HG03108 (cell line): ENCODE data around the gene UBXN6.

ENCODE experiments used
- ATAC-seq: cut with Tn5 transposase; IDR thresholded peaks from one replicate; pipeline ENCODE4 v1.9.1; 2021; ENCODE audit warnings: moderate library complexity; ENCODE audit not compliant: unreplicated experiment

Gene UBXN6

DNA sequence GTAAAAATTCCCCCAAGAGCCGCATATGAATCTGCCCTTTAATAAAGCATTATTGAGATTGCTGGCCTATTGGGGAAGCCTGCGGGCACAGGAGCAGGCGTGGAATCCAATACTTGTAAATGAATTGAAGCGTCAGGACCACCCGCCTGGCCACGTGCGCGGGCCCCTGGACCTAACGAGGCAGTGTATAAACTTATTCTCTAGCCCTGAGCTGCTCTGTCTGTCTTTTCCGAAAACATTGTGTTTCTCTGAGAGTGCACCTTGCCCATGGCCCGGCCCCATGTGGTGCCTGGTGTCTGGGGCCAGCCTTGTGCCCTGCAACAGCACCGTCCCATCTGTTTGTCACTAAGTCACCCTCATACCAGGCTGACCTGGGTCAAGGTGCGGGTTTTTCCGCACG, 14.4 kb downstream of the UBXN6 start:
- ATAC-seq, result no peak

- no peak for ATAC-seq
Observed at GRCh38 chr19:4442819-4443146, 14.8 kb downstream of the UBXN6 start.

- ATAC-seq, result no peak
Observed at GRCh38 chr19:4441994-4442818, 15.4 kb downstream of the UBXN6 start.

DNA sequence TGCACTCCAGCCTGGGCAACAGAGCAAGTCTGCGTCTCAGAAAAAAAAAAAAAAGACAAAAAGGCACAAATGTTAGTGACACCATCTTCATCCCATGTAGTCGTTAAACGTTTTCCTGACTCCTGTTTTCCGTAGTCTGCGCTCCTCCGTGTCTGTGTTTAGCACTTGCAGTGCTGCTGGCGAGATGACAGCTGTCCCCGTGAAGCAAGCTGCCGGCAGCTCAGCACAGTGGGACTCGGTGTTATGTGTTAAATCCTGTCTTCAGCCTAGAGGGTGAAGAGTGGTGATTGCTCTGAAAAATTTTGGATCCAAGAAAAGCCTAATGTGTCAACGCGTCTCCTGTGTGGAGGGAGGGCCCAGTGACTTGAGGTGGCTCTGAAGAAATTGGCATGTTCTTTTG, 18.4 kb downstream of the UBXN6 start:
- no peak for ATAC-seq

GRCh38 chr19:4437103-4437502, 20.5 kb downstream of the UBXN6 start:
- ATAC-seq, result no peak

- ATAC-seq, result no peak
Observed at GRCh38 chr19:4436231-4436630, 21.4 kb downstream of the UBXN6 start.

GRCh38 chr19:4434391-4434790, 23.2 kb downstream of the UBXN6 start:
- no peak for ATAC-seq

DNA sequence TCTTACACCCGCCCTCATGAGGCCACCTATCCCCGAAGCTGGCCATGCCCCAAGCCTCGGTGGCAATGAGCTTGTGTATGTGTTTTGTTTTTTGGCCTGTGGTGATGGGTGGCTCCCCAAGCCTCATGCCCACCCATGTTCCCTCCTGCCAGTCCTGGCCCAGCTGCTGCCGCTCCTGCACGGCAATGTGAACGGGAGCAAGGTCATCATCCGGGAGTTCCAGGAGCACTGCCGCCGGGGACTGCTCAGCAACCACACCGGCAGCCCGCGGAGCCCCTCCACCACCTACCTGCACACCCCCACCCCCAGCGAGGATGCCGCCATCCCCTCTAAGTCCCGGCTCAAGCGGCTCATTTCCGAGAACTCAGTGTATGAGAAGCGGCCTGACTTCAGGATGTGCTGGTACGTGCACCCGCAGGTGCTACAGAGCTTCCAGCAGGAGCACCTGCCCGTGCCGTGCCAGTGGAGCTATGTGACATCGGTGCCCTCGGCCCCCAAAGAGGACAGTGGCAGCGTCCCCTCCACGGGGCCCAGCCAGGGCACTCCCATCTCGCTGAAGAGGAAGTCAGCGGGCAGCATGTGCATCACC, 24.6 kb downstream of the UBXN6 start:
- ATAC-seq, result no peak

DNA sequence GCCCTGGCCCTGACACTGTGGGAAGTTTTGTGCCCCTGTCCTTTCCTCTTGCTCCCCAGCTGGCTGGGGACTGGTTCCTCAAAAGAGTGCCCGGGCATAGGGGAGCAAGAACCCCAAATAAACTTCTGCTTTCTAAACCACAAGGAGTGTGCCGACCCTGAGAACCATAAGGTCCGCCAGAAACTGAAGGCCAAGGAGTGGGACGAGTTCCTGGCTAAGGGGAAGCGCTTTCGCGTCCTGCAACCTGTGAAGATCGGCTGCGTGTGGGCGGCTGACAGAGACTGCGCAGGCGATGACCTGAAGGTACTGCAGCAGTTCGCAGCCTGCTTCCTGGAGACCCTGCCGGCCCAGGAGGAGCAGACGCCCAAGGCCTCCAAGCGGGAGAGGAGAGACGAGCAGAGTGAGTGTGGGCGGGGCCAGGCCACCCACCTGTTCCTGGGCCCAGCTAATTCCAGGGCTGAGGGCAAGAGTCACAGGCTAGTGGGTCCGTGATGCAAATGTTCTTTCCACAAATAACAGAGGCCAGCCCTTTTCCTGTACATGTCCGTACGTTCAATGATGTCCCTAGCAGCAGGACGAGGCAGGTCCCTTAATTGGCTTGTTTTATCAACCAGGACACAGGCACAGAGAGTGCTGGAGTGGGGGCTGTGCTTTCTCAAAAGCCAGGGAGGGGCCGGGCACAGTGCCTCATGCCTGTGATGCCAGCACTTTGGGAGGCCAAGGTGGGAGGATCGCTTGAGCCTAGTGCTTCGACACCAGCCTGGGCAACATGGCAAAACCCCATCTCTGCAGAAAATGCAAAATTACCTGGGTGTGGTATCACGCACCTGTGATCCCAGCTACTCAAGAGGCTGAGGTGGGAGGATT, 25.6 kb downstream of the UBXN6 start:
- no peak for ATAC-seq

- ATAC-seq, result no peak
Observed at GRCh38 chr19:4431296-4431695, 26.3 kb downstream of the UBXN6 start.

- no peak for ATAC-seq
Observed at GRCh38 chr19:4430760-4431159, 26.8 kb downstream of the UBXN6 start.

DNA sequence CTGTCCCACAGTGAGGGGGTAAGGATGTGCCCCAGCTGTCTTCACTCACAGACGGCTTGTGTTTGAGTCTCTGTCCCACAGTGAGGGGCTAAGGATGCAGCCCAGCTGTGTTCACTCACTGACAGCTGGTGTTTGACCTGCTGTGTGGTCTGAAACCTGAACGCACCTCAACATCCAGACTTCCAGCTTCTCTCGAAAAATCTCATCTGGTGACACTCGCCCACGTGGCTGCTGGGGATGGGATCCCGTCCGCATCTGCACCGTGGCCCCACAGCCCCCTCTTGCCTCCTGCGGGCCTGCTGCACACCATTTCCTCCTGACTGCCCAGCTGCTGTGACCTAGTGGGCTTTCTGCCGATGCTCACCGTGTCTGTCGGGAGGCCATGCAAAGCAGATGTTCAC, 27.8 kb downstream of the UBXN6 start:
- no peak for ATAC-seq

GRCh38 chr19:4429256-4429655, 28.3 kb downstream of the UBXN6 start:
- ATAC-seq, result no peak

DNA sequence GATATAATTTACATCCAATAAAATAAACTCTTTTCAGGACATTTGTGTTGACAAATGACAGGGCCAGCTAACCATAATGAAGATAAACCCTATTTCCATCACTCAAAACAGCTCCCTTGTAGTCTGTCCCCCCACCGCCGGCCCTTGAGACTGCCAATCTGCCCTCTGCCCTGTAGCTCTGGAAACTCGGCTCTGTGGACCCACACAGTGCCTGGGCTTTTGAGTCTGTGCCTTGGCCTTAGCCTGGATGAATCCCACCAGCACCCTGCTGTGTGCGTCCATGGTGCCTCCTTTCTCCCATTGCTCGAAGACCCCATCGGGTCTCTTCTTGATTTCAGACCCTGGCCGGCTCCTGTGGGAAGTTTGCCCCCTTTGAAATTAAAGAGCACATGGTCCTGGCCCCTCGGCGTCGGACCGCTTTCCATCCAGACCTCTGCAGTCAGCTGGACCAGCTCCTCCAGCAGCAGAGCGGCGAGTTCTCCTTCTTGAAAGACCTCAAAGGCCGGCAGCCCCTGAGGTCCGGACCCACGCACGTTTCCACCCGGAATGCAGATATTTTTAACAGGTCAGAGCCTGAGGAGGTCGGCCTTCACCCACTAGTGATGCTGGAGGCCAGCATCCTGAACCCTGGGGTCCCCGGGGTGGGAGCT, 29.1 kb downstream of the UBXN6 start:
- no peak for ATAC-seq

- ATAC-seq, result no peak
Observed at GRCh38 chr19:4425537-4425936, 32.1 kb downstream of the UBXN6 start.

- ATAC-seq, result no peak
Observed at GRCh38 chr19:4423416-4424126, 34.0 kb downstream of the UBXN6 start.

- no peak for ATAC-seq
Observed at GRCh38 chr19:4416268-4416667, 41.3 kb downstream of the UBXN6 start.

DNA sequence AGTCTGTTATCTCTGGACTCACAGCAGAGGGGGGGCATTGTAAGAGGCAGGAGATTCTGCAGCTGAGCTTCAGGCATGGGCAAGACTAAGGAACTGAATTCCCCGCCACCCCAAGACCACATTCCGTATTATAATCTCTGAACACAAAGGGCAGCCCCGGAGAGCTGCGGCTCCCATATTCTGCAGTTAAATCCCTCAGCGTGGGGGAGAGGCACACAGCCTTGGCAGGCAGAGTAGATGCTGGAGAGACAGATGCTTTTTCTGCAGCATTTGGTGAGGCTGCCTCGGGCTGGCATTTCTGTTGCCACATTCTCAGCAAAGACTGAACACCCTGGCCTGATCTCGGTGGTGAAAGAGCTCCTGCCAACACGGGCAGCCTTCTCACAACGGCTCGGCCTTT, 42.2 kb downstream of the UBXN6 start:
- ATAC-seq, result no peak

DNA sequence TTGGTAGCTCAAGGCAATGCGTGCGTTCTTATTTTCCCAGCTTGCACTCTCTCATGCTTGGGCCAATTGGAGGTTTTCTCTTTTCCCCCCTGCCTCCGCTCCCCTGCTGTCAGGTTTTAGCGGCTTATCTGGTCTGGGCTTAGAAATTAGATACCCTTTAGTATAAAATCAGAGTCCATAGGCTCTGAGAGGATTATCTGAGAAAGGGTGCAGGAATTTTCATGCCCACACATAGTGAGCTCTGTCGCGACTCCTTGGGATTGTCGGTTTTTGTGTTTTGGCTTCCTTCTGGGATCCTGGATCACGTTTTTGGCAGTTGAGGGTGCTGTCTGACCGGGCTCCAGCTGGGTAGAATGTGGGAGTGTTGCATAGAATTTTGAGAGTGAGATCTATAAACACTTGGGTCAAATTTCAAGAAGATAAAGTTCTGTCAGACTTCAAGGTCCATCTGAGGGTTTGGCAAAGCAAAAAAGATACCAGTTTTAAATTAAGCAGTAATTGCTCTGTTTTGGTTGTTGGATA, 42.7 kb downstream of the UBXN6 start:
- no peak for ATAC-seq

DNA sequence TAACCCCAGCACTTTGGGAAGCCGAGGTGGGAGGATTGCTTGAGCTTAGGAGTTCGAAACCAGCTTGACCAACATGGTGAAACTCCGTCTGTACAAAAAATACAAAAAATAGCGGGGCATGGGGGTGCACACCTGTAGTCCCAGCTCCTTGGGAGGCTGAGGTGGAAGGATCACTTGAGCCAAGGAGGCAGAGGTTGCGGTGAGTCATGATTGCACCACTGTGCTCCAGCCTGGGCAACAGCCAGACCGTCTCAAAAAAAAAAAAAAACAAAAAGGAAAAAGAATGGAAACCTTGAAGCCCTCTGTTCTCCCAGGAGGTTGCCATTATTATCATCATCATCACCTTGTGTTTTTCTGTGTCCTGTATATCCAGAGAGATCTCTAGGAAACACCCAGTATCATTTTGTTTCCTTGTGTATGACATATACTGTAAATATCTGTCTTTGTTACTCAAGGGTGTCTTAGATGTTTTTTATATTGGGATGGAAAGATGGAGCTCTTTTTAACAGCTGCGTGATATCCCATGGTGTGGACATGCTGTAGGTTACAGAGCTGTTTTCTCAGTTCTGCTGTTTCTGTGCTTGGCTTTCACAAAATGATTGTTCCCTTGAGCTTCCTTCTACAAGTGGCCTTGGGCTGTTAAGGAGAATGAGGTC, 43.3 kb downstream of the UBXN6 start:
- ATAC-seq, result no peak
